GM18508 (cell line): ENCODE measurements around the gene TUSC2.
"Not testable (repeated sequence)": the region's sequence is repeated elsewhere in the genome, so short reads cannot be mapped to it uniquely, and the experiment has no call there.

Experiments used
- ATAC-seq: cut with Tn5 transposase; IDR thresholded peaks from one replicate; pipeline ENCODE4 v1.9.1; 2021; ENCODE audit warnings: moderate number of reproducible peaks; ENCODE audit not compliant: insufficient read depth, unreplicated experiment

TUSC2 gene

DNA sequence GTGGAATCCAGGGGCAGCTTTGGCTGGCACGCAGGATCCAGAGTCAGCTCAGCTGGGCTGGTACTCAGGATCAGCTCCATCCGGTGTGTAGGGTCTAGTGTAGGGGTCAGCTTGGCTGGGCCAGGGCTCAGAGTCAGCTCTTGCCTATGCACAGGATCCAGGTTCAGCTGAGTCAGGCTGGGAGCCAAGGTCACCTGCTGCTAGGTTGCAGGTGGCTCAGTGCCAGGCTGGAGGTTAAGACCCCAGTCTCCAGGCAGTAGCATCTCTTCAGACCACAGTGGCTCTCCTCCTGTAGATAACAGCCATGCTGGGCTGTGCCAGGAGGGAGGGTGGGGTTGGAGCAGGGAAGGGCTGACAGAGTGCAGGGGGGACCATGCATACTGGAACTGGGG lies 30.6 kb downstream of the TUSC2 start:
- ATAC-seq, result no peak

DNA sequence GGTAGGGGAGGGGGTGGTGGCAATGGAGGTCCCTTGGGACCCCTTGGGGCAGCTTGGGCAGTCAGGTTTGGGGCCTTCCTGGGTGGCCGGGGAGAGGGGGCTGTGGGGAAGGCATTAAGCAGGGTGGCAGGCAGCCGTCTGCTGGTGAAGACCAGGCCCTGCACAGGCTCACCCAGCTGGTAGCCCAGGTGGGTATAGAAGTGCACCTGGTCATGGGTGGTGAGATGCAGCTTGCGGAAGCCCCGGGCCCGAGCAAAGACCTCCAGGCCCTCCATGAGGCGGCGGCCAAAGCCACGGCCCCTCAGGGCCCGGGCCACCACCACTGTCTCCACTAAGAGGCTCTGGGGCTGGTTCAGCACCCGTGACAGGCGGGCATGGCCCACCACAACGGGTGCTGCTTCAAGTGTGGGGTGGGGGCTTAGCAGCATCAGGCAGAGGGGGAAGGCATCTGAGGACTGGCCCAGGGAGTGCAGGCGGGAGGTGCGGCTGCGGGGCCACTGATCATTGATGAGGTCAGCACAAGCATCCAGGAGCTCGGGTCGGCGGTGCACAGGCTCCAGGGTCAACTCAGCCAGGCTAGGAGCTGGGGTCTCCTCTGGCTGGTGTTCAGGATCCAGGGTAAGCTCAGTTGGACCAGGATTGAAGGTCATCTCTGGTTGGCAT lies 31.2 kb downstream of the TUSC2 start:
- ATAC-seq, result no peak

DNA sequence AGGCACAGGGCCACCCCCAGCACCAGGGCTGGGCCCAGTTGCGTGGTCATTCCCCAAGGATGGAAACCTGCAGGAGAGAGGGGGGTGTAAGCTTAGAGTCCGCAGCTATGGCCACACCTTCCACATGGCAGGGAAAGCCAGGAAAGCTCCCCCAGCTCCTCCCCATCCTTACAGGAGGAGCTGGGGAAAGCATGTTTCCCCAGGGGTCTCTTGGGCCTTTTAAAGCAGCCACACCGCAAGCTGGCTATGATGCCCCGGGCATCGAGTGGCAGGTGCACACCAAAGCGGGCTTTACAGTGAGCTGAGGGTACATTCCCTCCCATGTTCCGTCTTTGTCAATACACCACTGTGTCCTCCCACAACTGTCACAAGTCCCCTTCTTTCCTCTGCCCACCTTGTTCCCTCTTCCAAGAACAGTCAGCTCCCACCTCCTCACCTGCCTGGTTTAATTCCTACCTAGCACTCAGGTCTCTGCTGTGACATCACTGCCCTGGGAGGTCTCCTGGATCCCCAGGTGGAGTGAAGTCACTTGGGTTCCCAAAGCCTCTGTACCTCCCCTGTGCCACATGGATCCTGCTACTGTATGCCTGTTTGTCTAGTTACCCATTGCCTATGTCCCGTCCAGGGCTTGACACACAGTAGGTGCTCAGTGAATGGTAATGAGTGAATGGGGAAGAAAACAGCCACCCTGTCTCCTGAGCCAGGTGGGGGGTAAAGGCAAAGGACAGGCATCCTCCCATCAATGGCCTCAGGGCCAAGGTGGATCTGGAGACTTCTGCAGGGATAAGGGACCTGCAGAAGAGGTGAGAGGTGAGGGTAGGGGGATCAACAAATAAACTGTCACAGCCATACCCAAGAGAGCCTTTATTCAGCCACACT lies 32.2 kb downstream of the TUSC2 start:
- ATAC-seq, result no peak

DNA sequence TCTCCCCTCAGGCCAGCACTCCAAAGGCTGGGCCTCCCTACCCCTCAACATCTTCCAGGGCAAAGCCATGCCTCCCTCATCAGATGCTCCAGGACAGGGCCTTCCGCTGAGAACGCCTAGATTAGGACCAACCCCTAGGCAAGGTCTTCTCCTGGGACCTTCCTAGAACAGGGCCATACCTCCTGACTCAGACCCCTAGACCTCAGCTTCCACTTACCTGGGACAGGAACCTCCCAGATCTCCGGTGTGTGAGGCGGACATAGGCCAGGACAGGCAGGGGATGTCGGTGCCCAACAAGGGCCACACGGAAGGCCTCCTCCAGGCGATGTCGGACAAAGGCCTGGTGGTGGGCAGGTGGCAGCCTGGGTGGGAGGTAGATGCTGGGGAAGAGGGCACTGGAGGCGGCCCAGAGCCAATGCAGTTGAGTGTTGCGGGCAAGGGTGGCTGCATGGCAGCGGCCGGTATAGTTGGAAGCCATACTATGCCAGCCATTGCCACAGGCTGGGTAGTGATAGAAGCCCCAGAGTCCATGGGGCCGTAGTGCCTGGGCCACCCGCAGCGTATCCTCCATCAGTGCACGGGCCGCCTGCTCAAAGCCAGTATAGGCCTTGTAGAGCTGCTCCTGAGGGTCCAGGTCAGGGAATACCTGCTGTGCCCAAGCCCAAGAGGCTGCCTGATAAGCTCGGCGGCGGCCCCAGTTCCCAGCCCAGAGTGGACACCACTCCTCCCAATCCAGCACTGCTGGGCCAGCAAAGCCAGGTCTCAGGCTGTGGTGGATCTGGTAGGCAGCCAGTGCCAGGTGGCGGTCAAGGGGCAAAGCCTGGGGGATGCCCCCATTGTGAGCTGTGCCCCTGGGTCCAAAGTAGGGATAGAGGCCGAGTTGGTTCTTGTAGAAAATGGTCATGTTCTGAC lies 33.3 kb downstream of the TUSC2 start:
- ATAC-seq, result no peak

DNA sequence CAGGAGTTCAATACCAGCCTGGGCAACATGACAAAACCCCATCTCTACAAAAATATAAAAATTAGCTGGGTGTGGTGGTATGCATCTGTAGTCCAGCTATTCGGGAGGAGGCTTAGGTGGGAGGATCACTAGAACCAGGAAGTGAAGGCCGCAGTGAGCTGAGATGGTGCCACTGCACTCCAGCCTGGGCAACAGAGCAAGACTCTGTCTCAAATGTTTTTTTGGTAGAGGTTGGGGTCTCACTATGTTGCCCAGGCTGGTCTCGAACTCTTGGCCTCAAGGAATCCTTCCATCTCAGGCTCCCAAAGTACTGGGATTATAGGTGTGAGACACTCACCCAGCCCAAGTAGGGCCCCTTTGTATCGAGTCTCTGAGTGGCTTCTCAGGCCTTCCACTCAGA lies 33.9 kb downstream of the TUSC2 start:
- no peak for ATAC-seq

DNA sequence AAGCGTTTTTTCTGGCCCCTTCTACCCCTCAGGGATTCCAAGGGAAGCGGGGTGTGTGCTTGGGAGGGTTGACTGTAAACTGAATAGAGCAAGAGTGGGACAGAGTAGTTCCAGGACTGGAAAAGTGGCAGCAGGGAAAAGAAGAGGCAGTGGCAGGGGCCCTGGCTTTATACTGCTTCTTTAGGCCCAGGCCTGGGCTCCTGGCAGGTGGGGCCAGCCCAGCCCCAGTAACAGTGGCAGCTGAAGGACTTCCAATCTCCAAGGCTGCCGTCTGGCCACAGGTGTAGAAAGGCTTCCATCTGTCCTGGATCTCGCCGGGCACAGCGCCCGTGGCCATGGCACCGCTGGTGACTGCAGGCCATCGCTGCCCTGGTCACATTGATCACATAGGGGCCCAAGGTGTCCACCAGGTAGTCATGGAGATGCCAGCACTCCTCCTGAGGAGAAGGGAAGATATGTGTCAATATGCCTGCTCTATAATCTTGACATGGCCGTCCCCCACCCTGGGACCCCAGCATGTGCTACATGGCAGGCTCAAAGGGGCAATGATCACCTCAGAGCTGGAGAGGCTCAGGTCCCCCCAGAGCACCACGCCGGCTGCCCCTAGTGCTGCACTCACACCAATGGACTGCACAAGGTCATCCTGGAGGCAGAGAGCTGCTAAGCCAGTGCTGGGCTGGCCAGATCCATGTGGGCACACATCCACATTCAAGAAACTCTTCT lies 34.8 kb downstream of the TUSC2 start:
- no peak for ATAC-seq

DNA sequence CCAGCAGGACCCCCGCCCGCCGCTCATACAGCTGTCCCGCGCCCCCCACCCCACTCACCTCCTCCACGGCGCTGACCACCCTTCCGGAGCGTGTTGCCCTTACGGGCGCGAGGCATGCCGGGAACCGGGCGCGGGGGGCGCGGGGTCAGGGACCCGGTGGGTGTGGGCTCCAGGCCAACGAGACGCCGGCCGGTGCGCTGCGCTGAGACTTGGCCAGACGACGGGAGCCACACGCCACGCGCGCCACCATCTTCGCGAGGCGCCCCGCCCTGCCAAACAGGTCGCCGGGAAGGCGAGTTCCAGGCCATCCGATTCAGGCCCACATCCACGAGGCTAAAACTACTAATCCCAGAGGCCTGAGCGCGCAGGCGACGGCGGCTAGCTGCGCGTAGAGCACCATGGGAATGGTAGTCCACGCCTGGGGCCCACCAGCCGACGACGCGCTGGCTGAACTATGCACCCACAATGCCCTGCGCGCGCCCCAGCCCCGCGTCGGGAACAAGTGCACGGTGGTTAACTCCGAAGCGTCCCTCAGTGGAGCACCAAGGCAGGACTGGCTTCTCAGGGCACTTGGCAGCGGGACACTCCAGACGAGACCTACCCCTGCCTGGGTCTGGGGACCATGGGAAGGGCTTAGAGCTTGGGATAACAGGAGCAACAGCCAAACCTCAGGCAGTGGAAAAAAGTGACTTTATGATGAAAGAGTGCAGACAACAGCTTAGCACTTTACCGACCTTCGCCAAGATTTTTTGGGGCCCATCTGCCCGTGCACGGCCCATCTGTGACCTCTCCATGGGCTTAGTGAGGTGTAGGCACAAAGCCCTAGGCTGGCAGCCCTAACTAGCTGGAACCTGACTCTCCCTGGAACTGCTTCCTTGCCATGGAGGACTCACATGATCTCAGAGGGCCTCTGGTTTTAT lies 35.6 kb downstream of the TUSC2 start, which contains the start of gene IFRD2:
IFRD2 (minus strand) TSS at position 271 of the 920 bp plus-strand sequence; CDS start at position 116, 155 bp downstream.
- peak; percentile 76 for ATAC-seq

DNA sequence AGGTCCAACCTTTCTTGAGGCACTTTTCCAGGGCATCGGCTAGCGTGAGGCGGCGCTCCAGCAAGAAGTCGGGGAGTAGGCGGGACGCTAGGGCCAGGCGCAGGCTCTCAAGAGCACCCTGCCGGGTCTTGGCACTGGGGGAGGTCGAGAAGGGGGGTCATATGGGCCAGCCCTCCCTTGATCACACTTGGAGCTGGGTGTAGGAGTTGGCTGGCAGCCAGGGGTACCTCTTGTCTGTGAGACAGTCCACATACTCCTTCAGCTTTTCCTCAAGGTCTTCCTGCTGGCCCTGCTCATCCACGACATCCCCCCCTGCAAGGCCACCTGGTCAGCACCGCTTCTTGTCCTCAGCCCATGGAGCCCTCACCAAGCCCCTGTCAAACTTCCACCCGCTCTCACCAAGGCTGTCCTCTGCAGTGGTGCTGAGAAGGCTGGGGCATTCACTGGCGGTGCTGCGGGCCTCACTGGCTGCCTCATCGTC lies 37.8 kb downstream of the TUSC2 start:
- no peak for ATAC-seq

DNA sequence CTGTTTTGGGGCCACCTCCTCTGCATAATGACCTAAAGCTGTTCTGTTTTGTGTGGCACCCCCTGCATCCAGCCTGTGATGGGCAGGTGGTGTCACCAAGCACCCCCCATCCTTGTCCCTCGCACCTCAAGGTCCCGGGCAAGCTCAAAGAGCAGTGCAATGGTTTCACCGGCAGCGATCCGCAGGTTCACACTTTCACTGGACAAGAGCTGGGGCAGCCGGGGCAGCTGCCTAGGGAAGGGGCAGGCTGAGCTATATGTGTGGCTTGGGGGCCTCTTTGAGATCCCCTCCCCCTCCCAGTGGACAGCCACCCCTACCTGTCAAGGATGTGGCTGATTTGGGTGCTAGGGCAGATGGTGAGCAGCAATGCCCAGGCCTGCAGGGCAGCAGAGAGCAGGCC lies 38.9 kb downstream of the TUSC2 start:
- no peak for ATAC-seq

DNA sequence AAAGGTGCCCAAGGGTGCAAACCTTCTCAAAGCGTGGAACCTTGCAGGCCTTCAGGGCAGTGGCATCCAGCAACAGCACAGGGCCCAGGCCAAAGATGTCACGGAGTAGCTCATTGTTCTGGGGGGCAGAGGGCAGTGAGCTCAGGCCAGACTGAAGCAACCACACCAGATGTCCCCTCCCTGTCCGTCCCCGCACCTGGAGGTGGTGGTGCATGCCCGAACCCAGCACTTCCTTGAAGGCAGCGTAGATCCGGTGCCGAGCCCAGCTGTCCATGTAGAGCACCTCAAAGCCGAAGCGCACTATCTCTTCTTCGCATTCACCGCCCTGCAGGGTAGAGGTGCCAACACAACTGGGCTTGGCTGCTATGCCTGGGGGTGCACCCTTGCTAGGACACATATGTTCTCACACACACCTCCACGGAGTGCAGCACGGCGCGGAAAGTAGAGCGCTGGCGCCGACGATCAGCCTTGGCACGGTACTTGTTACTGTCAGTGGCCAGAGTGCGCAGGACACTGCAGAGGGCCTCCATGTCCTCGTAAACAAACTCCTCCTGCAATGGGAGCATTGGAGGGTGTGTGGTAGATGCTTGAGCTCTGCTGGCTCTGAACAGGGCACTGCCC lies 39.5 kb downstream of the TUSC2 start:
- ATAC-seq, result no peak

DNA sequence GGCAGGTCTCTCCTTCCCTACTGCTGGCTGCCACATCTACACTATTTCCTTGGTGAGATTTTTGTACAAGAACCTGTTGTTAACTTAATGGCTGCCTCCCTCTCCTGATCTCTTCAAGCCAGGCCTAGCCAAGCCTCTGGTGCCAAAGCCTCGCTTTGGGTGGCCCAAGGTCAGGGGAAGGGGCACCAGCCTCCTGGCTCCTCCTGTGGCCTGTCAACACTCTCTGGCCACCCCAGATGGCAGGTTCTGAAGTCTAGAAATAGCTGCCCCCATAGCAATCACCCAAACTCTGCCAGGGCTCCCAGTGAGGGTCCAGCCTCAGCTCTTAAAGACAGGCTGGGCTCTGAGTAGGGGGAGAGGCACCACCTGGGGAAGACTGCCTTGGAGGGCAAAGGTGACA lies 40.8 kb downstream of the TUSC2 start:
- no peak for ATAC-seq

DNA sequence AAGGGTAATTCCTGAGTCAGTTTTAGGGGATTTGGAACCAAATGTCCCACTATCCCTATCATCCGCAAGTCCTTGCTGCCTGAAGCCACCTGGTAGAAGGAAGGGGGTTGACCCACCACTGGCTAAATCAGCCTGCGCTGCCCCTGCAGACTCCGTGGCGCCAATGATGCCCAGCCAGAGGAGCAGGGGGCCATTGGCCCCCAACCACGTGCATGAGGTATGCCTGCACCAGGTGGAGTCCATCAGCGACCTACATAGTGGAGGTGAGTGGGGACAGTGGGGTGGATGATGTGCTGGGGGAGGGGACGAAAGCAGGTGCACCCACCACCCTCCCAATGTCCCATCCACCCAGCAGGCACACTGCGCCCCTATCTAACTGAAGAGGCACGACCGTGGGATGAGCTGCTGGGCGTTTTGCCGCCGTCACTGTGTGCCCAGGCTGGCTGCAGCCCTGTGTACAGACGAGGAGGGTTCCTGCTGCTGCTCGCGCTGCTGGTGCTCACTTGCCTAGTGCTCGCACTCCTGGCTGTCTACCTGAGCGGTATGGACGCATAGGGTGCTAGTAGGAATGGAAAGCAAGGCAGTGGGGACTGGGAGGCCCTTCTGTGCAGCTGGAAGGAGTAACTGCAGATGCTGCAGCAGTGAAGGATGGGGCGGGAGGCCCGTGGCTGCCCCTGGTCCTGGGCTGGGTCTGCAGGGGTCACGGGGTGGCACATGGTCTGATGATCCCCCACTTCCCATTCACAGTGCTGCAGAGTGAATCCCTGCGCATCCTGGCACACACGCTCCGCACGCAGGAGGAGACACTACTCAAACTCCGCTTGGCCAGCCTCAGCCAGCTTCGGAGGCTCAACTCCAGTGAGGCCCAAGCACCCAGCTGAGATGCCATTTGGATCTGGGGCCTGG lies 41.4 kb downstream of the TUSC2 start:
- ATAC-seq, result no peak

DNA sequence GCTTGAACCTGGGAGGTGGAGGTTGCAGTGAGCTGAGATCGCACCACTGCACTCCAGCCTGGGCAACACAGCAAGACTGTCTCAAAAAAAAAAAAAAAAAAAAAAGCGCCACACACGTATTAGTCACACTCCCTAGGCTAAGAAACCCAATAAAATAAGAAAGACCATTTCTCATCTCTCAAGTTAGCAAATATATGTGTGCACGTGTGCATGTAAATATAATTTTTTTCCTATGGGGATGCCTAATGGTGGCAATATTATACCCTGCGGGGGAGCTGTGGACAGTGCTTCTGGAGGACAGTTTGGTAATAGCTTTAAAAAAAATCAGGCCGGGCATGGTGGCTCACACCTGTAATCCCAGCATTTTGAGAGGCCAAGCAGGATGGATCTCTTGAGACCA lies 43.9 kb downstream of the TUSC2 start:
- ATAC-seq, result not testable (repeated sequence)

DNA sequence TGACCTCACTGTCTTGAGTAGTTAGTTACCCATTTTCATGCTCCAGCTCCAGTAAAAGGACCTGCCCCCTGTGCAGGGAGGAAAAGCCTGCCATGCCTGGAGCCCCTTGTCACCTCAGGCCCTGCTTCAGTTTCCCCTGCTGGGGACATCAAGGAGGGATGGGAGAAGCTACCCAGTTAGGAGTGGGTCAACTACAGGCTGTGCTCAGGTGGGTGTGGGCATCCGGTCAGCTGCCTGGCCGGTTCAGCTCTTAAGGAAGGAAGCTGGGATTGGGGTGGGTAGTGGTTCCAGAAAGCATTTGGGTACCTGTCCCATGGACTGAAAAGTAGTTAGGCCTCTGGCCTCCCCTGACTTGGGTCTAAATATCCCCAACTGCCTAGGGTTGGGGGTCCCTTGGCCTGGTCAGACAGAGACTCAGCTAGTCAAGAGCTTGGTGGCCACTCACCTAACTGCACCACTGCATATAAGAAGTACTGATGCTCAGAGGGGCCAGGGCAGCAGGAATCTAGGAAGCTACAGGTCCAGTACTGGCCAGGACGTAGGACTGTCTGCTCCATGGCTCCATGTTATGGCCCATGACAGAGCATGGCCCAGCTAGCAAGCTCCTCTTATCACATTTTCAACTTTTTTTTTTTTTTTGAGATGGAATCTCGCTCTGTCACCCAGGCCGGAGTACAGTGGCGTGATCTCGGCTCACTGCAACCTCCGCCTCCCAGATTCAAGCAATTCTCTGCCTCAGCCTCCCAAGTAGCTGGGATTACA lies 48.6 kb downstream of the TUSC2 start:
- ATAC-seq, result no peak

DNA sequence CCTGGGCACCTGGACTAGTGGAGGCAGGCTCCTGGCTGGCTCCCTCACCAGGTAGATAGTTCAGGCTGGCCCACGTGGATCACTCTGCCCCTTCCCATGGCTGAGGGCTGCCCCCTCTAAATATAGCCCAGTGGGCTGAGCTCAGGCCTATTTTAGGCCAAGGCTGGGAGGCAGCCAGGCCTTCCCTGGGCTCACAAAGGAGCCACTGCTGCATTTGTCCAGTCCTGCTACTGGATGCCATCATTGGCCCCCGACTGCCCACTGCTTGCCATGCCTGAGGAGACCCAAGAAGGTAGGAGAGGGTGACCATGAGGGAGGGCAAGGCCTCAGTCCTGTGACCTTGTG lies 49.2 kb downstream of the TUSC2 start, which contains the start of gene LSMEM2:
LSMEM2 (plus strand) TSS at position 208 of the 345 bp plus-strand sequence; CDS start at position 235, 27 bp downstream.
- no peak for ATAC-seq

DNA sequence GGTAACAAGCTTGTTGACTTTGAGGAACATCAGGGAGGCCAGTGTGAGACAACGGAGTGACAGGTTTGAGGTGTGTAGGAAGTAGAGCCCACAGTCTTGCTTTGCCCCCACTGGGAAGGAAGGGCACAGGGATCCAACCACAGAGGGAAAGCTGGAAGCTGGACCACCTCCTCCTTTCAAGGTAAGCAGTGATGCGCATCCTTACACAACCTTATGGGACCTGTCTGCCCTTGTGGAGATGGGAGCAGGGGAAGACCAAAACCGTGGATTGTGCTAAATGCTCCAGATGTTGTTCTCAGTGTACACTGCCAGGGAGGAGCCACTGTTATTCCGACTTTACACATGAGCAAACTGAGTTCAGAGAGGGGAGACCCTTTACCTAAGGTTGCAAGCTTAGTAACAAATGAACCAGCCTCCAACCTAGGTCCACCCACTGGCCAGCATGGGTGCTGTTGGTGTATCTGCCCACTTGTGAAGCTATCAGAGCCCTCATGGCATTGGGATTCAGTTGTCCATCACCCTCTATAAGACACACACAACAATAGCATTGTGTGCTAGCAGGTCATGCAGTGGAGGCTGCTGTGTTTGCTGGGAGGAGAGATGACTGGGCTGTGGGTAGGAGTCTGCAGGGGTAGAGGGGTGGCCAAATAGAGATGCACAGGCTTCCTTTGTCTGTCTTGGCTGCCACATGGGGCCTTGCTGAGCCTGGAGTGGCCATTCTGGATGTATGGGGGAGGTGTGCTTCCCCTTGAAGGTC lies 49.7 kb downstream of the TUSC2 start:
- no peak for ATAC-seq
